Keratinocyte (primary cell): Measurements from ENCODE around the gene CHPF. TPM values are rescaled to one million over a fixed set of nuclear protein-coding genes. Genes with fewer than 3 reads are reported as not detected.

ENCODE experiments used
- DNase-seq: peaks from one replicate; pipeline ENCODE4 v3.0.0-alpha.2; 2011; ENCODE audit warnings: low read depth, missing footprints, low spot score
- FAIRE-seq: peaks from 2 replicates; lab custom pipeline; 2011; peaks lifted over from hg19 to GRCh38; lab: Jason Lieb, UNC
- H2AFZ ChIP-seq: 2 replicates; pipeline ENCODE4 v1.6.0; 2012; ENCODE audit warnings: low read length, control low read depth, inconsistent platforms; ENCODE audit not compliant: control insufficient read depth
- H3K27ac ChIP-seq: 2 replicates; pipeline ENCODE4 v1.5.1; 2011; ENCODE audit warnings: low read length; ENCODE audit not compliant: control insufficient read depth, insufficient read depth
- H3K27me3 ChIP-seq: 3 replicates; pipeline ENCODE4 v1.6.0; 2011; ENCODE audit warnings: low read length; ENCODE audit not compliant: control insufficient read depth, insufficient read depth; ENCODE audit errors: extremely low read depth
- H3K36me3 ChIP-seq, 2 experiments: 2 replicates in 1 of 2; 3 replicates in 1 of 2; pipeline ENCODE4 v1.5.1; 2011; ENCODE audit warnings: low read length in 2 of 2, mild to moderate bottlenecking in 1 of 2; ENCODE audit not compliant: control insufficient read depth in 2 of 2, insufficient read depth in 2 of 2; ENCODE audit errors: extremely low read depth in 1 of 2
- H3K4me1 ChIP-seq: 3 replicates; pipeline ENCODE4 v1.5.1; 2011; ENCODE audit warnings: low read length; ENCODE audit not compliant: control insufficient read depth, insufficient read depth; ENCODE audit errors: extremely low read depth
- H3K4me2 ChIP-seq: 3 replicates; pipeline ENCODE4 v1.6.0; 2011; ENCODE audit warnings: low read depth, low read length; ENCODE audit not compliant: control insufficient read depth, insufficient read depth; ENCODE audit errors: extremely low read depth
- H3K4me3 ChIP-seq, 3 experiments: fragments of 200-600 bp in 1 of 3; sonication (generic) in 1 of 3; 2 replicates in 2 of 3; 3 replicates in 1 of 3; pipeline ENCODE4 v1.5.1; 2011 to 2016; ENCODE audit warnings: low read length in 3 of 3, mild to moderate bottlenecking in 3 of 3, control low read depth in 2 of 3, inconsistent platforms in 1 of 3, low read depth in 1 of 3, mixed read lengths in 1 of 3, mixed run types in 1 of 3, moderate library complexity in 1 of 3; ENCODE audit not compliant: control insufficient read depth in 2 of 3, insufficient read depth in 2 of 3; ENCODE audit errors: extremely low read depth in 1 of 3
- H3K79me2 ChIP-seq: 2 replicates; pipeline ENCODE4 v1.6.0; 2012; ENCODE audit warnings: low read length; ENCODE audit not compliant: control insufficient read depth, insufficient read depth
- H3K9ac ChIP-seq: 3 replicates; pipeline ENCODE4 v1.6.0; 2011; ENCODE audit warnings: low read length; ENCODE audit not compliant: control insufficient read depth, insufficient read depth; ENCODE audit errors: extremely low read depth
- H3K9me1 ChIP-seq: 3 replicates; pipeline ENCODE4 v1.6.0; 2011; ENCODE audit warnings: low read length; ENCODE audit not compliant: control insufficient read depth, insufficient read depth; ENCODE audit errors: extremely low read depth
- H3K9me3 ChIP-seq: 2 replicates; pipeline ENCODE4 v1.5.1; 2012; ENCODE audit warnings: low read depth, low read length; ENCODE audit not compliant: control insufficient read depth
- H4K20me1 ChIP-seq: 3 replicates; pipeline ENCODE4 v1.6.0; 2011; ENCODE audit warnings: low read length; ENCODE audit not compliant: control insufficient read depth, insufficient read depth; ENCODE audit errors: extremely low read depth
- CTCF ChIP-seq, 3 experiments: IDR thresholded peaks in 1 of 3; conservative IDR thresholded peaks in 1 of 3; optimal IDR thresholded peaks in 1 of 3; 2 replicates in 2 of 3; 3 replicates in 1 of 3; pipeline versions ENCODE3 to v1.5.1; 2011; ENCODE audit warnings: low read length in 3 of 3, mild to moderate bottlenecking in 3 of 3, moderate library complexity in 2 of 3, control low read depth in 1 of 3, inconsistent platforms in 1 of 3; ENCODE audit not compliant: insufficient read depth in 2 of 3; ENCODE audit errors: extremely low read depth in 1 of 3
- EZH2 ChIP-seq: IDR thresholded peaks from one replicate; pipeline ENCODE4 v1.6.1; 2012; ENCODE audit warnings: inconsistent platforms, mild to moderate bottlenecking, low read length, moderate library complexity
- dilution Hi-C: fragments of 300-500 bp; cut with MboI; formaldehyde crosslinking; loops from one replicate; pipeline ENCODE4 v1.7.0; 2020; ENCODE audit warnings: low sequenced_read_pairs; ENCODE audit not compliant: extremely low pct_ligation_motif_present
- polyA plus RNA-seq, 5 experiments: library from polyadenylated mRNA; depleted of rRNA in 3 of 5; stranded (reverse) in 3 of 5; stranded (forward) in 1 of 5; unstranded in 1 of 5; fragments of >200 nt; gene quantifications; 1 replicate in 1 of 5; 2 replicates in 3 of 5; 3 replicates in 1 of 5; pipeline versions ENCODE4 v1.2.1 to v1.2.3, GENCODE V29; 2011 to 2012; ENCODE audit warnings: missing spikeins in 2 of 5, low read depth in 1 of 5, low replicate concordance in 1 of 5

The CHPF gene
- polyA plus RNA-seq, 1 donor (not counting 4 experiments of a cell fraction or from before 2014, with no cell fraction given) = 24.4 TPM

GRCh38 chr2:219494952-219495530 lies 48.6 kb downstream of the CHPF start:
- H3K4me2 ChIP-seq = no peak overlapping the region

GRCh38 chr2:219493086-219493485 lies 50.5 kb downstream of the CHPF start:
- DNase-seq (no peak), FAIRE-seq (no peak)
- Histone ChIP-seq H3K9me1 (no peaks in the 10 kb centered on the region), H3K4me3 (no peak overlapping the region), H3K27me3 (peaks cover 46% of the 10 kb centered on the region), H3K9me3 (no peaks in the 10 kb centered on the region), H3K27ac (no peak overlapping the region), H3K9ac (no peak overlapping the region), H2AFZ (no peak overlapping the region), H4K20me1 (peaks cover 3% of the 10 kb centered on the region), H3K4me1 (peaks cover 2% of the 10 kb centered on the region), H3K4me2 (no peak overlapping the region), H3K79me2 (no peaks in the 10 kb centered on the region), H3K36me3 (peaks cover 0 to 1% of the 10 kb centered on the region in 2 experiments)
- dilution Hi-C loops = no loop called here
- TF ChIP-seq CTCF (optimal IDR thresholded peaks at IDR 0.05 in 1 of 3, IDR thresholded peaks at IDR 0.05 in 1 of 3, conservative IDR thresholded peaks at IDR 0.05 in 1 of 3; ENCODE audit: extremely low read depth in 1 of 3, insufficient read depth in 2 of 3, low read length in 3 of 3) = no peak

More at GRCh38 chr2:219494952-219495530, 48.6 kb downstream of the CHPF start:
- Histone ChIP-seq H2AFZ (no peak overlapping the region), H3K36me3 (peaks cover 0 to 1% of the 10 kb centered on the region in 2 experiments), H4K20me1 (peaks cover 3% of the 10 kb centered on the region), H3K79me2 (peaks cover 6% of the 10 kb centered on the region), H3K9ac (no peak overlapping the region), H3K9me3 (no peaks in the 10 kb centered on the region), H3K4me1 (peaks cover 10% of the 10 kb centered on the region), H3K9me1 (no peaks in the 10 kb centered on the region), H3K27ac (no peak overlapping the region), H3K4me3 (no peak overlapping the region), H3K27me3 (peaks cover 50% of the 10 kb centered on the region)
- dilution Hi-C loops = no loop called here
- FAIRE-seq (no peak), DNase-seq (no peak)
- TF ChIP-seq CTCF (optimal IDR thresholded peaks at IDR 0.05 in 1 of 3, IDR thresholded peaks at IDR 0.05 in 1 of 3, conservative IDR thresholded peaks at IDR 0.05 in 1 of 3; ENCODE audit: extremely low read depth in 1 of 3, insufficient read depth in 2 of 3, low read length in 3 of 3) = peak in 1 of 3 experiments; percentile 6
- no peak for TF ChIP-seq EZH2
